Measurements from ENCODE around the gene NAPG. TPM values are rescaled to one million over a fixed set of nuclear protein-coding genes. Genes with fewer than 3 reads are reported as not detected.

The NAPG gene
- total and polyA plus RNA-seq, 2 experiments from 2014 or later = 29.0 to 43.2 TPM

- Histone ChIP-seq H3K4me3 (no peak overlapping the region), H3K9me2 (replicated peaks; ENCODE audit: insufficient read depth) (no peaks in the 10 kb centered on the region), H3K36me3 (replicated peaks; ENCODE audit: insufficient read depth, low read depth) (no peaks in the 10 kb centered on the region), H4K20me1 (ENCODE audit: insufficient read depth, poor library complexity, severe bottlenecking) (peaks cover 3% of the 10 kb centered on the region), H3K27me3 (no peaks in the 10 kb centered on the region), H3K4me2 (no peak overlapping the region), H3K9me3 (ENCODE audit: low read depth) (no peaks in the 10 kb centered on the region), H3K4me1 (ENCODE audit: insufficient read depth) (peaks cover 17% of the 10 kb centered on the region), H2AFZ (no peak overlapping the region), H3K79me2 (no peaks in the 10 kb centered on the region), H3K27ac (no peak overlapping the region)
- no peak for DNase-seq (ENCODE audit: low spot score)
- TF ChIP-seq, protein P1, sequence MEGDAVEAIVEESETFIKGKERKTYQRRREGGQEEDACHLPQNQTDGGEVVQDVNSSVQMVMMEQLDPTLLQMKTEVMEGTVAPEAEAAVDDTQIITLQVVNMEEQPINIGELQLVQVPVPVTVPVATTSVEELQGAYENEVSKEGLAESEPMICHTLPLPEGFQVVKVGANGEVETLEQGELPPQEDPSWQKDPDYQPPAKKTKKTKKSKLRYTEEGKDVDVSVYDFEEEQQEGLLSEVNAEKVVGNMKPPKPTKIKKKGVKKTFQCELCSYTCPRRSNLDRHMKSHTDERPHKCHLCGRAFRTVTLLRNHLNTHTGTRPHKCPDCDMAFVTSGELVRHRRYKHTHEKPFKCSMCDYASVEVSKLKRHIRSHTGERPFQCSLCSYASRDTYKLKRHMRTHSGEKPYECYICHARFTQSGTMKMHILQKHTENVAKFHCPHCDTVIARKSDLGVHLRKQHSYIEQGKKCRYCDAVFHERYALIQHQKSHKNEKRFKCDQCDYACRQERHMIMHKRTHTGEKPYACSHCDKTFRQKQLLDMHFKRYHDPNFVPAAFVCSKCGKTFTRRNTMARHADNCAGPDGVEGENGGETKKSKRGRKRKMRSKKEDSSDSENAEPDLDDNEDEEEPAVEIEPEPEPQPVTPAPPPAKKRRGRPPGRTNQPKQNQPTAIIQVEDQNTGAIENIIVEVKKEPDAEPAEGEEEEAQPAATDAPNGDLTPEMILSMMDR (IDR thresholded peaks at IDR 0.05; ENCODE audit: poor library complexity) = no peak
- no peak for TF ChIP-seq EZH2phosphoT487 (IDR thresholded peaks at IDR 0.05; ENCODE audit: low read depth, severe bottlenecking, unreplicated experiment)
- WGBS (ENCODE audit: low lambda C conversion rate, missing lambda C conversion rate) = 82% methylated on average over 2 of the region's 2 CpGs
Observed at GRCh38 chr18:10477863-10478260, 48.0 kb upstream of the NAPG start.

DNA sequence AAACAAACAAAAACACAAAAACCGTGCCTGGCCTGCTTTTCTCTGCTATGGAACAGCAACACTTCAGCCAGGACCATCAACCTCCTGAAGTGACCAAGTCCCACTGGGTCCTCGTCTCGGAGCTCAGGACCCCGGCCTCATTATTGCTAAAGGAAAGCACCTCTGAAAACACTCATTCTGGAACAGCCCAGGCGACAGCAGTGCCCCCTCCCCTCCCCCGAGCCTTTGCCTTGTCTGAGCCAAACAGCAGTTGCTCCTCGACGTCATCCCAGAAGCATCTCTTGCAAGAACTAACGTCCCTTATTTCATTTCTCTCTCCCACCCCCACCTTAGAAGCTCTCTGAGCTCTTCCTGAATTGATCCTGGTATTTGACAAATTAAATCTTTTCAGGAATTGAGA is 44.0 kb upstream of the NAPG start:
- Histone ChIP-seq H3K4me1 (ENCODE audit: insufficient read depth) (peaks cover 5% of the 10 kb centered on the region), H3K27ac (no peak overlapping the region), H3K4me2 (no peak overlapping the region), H3K4me3 (no peak overlapping the region), H3K27me3 (no peaks in the 10 kb centered on the region), H3K9me3 (ENCODE audit: low read depth) (no peaks in the 10 kb centered on the region), H3K9me2 (replicated peaks; ENCODE audit: insufficient read depth) (no peaks in the 10 kb centered on the region), H3K79me2 (no peaks in the 10 kb centered on the region), H3K36me3 (replicated peaks; ENCODE audit: insufficient read depth, low read depth) (no peaks in the 10 kb centered on the region), H4K20me1 (ENCODE audit: insufficient read depth, poor library complexity, severe bottlenecking) (peaks cover 3% of the 10 kb centered on the region), H2AFZ (no peak overlapping the region)
- no peak for DNase-seq (ENCODE audit: low spot score)
- TF ChIP-seq, protein P1 (IDR thresholded peaks at IDR 0.05; ENCODE audit: poor library complexity) = no peak
- TF ChIP-seq EZH2phosphoT487 (IDR thresholded peaks at IDR 0.05; ENCODE audit: low read depth, severe bottlenecking, unreplicated experiment) = no peak
- TF ChIP-seq EZH2 (IDR thresholded peaks at IDR 0.05; ENCODE audit: borderline replicate concordance) = no peak
- WGBS (ENCODE audit: low lambda C conversion rate, missing lambda C conversion rate) = 72% methylated on average over 9 of the region's 9 CpGs

- TF ChIP-seq, protein P1 (IDR thresholded peaks at IDR 0.05; ENCODE audit: poor library complexity) = no peak
- TF ChIP-seq EZH2 (IDR thresholded peaks at IDR 0.05; ENCODE audit: borderline replicate concordance) = no peak
- no peak for TF ChIP-seq EZH2phosphoT487 (IDR thresholded peaks at IDR 0.05; ENCODE audit: low read depth, severe bottlenecking, unreplicated experiment)
- no peaks in the 10 kb centered on the region for H3K9me2 ChIP-seq (replicated peaks; ENCODE audit: insufficient read depth)
- H2AFZ ChIP-seq = no peak overlapping the region
- no peaks in the 10 kb centered on the region for H3K27me3 ChIP-seq
- H3K4me1 ChIP-seq (ENCODE audit: insufficient read depth) = no peaks in the 10 kb centered on the region
- peaks cover 2% of the 10 kb centered on the region for H4K20me1 ChIP-seq (ENCODE audit: insufficient read depth, poor library complexity, severe bottlenecking)
- no peak for DNase-seq (ENCODE audit: low spot score)
- H3K4me3 ChIP-seq = no peak overlapping the region
- no peak overlapping the region for H3K27ac ChIP-seq
- H3K4me2 ChIP-seq = no peak overlapping the region
- H3K79me2 ChIP-seq = no peaks in the 10 kb centered on the region
- WGBS (ENCODE audit: low lambda C conversion rate, missing lambda C conversion rate) = 98% methylated on average over 11 of the region's 11 CpGs
- no peaks in the 10 kb centered on the region for H3K36me3 ChIP-seq (replicated peaks; ENCODE audit: insufficient read depth, low read depth)
- no peaks in the 10 kb centered on the region for H3K9me3 ChIP-seq (ENCODE audit: low read depth)
Observed at GRCh38 chr18:10482363-10482984, 43.4 kb upstream of the NAPG start.
